ENCODE data around the gene FBXO15. TPM values are rescaled to one million over a fixed set of nuclear protein-coding genes. Genes with fewer than 3 reads are reported as not detected.

FBXO15 gene
- total RNA-seq, 1 donor from 2014 or later, result 0.76 TPM

DNA sequence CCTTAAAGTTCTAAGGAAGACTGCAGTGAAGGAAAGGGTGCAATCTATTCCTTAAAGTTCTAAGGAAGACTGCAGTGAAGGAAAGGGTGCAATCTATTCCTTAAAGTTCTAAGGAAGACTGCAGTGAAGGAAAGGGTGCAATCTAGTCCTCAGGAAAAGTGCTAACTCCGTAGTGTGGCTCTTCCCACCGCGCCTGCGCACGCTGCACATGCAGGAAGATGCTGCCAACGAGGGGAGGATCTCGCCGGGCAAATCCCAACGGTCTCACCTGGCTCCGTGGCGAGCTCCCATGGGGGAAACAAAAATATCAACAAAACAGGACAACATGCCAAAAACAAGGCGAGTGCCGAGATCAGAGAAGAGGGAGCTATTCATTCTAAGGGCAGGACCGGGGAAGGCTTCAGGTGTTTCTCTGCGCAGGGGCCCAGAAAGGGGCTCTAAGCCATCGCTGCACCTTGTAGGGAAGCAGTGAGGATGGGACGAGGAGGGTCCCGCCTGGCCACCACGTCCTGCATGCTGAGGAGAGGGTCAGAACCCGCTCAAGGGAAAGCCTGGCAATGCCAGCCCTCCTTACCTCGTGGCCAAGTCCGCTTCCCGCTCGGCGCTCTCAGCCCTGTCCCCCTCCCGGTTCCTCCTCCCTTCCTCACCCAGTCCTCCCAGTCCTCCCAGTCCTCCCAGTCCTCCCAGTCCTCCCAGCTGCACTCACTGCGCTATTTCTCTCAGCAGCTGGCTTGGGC lies 25.2 kb upstream of the FBXO15 start:
- Mint-ChIP-seq H3K4me1 (ENCODE audit: low read depth, unreplicated experiment) (peaks cover 18% of the 10 kb centered on the region), H3K36me3 (ENCODE audit: unreplicated experiment) (peaks cover 8% of the 10 kb centered on the region), H3K9me3 (ENCODE audit: unreplicated experiment) (peaks cover 9% of the 10 kb centered on the region), H3K27me3 (ENCODE audit: unreplicated experiment) (no peaks in the 10 kb centered on the region), H3K27ac (ENCODE audit: unreplicated experiment) (no peak overlapping the region), H3K4me3 (ENCODE audit: unreplicated experiment) (no peak overlapping the region)
- TF ChIP-seq, protein P1, sequence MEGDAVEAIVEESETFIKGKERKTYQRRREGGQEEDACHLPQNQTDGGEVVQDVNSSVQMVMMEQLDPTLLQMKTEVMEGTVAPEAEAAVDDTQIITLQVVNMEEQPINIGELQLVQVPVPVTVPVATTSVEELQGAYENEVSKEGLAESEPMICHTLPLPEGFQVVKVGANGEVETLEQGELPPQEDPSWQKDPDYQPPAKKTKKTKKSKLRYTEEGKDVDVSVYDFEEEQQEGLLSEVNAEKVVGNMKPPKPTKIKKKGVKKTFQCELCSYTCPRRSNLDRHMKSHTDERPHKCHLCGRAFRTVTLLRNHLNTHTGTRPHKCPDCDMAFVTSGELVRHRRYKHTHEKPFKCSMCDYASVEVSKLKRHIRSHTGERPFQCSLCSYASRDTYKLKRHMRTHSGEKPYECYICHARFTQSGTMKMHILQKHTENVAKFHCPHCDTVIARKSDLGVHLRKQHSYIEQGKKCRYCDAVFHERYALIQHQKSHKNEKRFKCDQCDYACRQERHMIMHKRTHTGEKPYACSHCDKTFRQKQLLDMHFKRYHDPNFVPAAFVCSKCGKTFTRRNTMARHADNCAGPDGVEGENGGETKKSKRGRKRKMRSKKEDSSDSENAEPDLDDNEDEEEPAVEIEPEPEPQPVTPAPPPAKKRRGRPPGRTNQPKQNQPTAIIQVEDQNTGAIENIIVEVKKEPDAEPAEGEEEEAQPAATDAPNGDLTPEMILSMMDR (IDR thresholded peaks at IDR 0.05; ENCODE audit: partially characterized antibody, unreplicated experiment), result no peak
- no peak for DNase-seq

DNA sequence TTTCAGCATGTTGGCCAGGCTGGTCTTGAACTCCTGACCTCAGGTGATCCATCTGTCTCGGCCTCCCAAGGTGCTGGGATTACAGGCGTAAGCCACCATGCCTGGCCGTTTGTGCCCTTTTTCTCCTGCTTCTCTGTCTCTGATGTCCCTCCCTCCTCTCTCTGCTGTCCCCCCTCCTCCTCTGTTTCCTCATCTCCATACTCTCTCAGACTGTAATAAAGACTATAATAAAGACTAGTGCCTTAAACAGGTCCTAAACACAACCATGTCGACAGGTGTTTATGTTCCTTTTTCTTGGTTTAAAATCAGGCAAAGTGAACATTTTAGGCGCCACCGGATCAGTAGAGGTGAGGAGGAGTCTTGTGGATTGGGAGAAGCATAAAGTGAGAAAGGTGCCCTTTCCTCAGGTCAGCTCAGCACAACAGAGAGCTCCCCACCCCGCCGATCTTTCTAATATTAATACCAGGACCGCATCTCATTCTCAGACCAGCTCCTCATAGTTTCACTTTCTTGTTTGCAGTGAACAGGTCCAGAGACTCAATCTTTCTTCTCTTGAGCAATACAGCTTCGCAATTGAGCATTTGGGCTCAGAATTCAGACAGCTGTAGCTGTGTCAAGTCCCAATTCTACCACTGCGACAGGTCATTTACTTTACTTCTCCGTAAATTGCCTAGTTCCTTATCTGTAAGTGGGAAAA lies 24.4 kb upstream of the FBXO15 start:
- no peak for DNase-seq
- TF ChIP-seq, protein P1 (IDR thresholded peaks at IDR 0.05; ENCODE audit: partially characterized antibody, unreplicated experiment), result no peak
- Mint-ChIP-seq H3K4me3 (ENCODE audit: unreplicated experiment) (no peak overlapping the region), H3K27me3 (ENCODE audit: unreplicated experiment) (no peaks in the 10 kb centered on the region), H3K36me3 (ENCODE audit: unreplicated experiment) (peaks cover 8% of the 10 kb centered on the region), H3K4me1 (ENCODE audit: low read depth, unreplicated experiment) (peaks cover 12% of the 10 kb centered on the region), H3K9me3 (ENCODE audit: unreplicated experiment) (peaks cover 9% of the 10 kb centered on the region), H3K27ac (ENCODE audit: unreplicated experiment) (no peak overlapping the region)

DNA sequence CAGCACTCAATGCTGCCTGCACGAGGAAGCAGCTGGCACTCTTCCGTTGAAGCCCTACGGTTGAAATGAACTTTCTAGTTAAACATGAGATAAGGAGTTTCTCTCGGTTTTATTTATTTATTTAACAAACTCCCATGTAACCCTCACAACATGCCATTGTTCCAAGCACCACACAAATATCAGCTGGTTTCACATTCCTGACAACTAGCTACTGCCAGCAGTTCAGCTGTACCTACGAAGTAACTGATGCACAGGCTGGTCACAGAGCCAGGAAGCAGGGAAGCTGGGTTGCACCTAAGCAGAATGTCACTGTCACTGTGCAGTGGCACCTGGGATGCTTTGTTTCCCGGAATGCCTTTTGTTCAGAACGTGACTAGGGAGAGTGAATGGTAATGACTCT lies 18.8 kb upstream of the FBXO15 start:
- DNase-seq, result no peak
- Mint-ChIP-seq H3K4me3 (ENCODE audit: unreplicated experiment) (no peak overlapping the region), H3K27me3 (ENCODE audit: unreplicated experiment) (no peaks in the 10 kb centered on the region), H3K27ac (ENCODE audit: unreplicated experiment) (no peak overlapping the region), H3K9me3 (ENCODE audit: unreplicated experiment) (peaks cover 2% of the 10 kb centered on the region), H3K36me3 (ENCODE audit: unreplicated experiment) (peaks cover 5% of the 10 kb centered on the region), H3K4me1 (ENCODE audit: low read depth, unreplicated experiment) (no peaks in the 10 kb centered on the region)
- TF ChIP-seq, protein P1 (IDR thresholded peaks at IDR 0.05; ENCODE audit: partially characterized antibody, unreplicated experiment), result no peak

DNA sequence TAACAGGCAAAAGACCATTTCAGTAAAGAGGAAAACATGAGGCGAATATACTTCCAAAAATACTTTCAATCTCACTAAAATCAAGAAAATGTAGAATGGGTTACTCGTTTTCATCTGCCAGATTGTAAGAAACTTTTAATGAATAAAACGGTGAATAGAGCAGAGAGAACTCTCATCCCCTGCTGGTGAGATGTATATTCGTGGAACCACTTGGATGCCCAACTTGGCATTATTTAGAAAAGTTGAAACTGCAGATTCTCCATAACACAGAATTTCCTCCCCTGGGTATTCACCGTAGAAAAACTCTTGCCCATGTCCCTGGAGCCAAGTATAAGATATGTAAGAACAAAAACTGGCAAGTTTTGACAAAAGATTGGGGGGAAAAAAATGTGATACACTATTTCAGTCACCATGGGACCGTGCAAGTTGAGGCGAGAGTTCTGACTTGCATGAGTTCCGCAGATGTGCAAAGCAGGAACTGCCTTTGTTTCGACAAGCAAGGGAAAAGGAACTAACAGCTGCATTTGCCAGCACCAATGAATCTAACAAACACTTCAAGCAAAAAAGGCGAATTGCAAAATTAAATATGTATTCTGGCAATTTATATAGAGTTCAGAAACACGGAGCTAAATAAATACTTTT lies 15.5 kb upstream of the FBXO15 start:
- Mint-ChIP-seq H3K9me3 (ENCODE audit: unreplicated experiment) (no peaks in the 10 kb centered on the region), H3K4me1 (ENCODE audit: low read depth, unreplicated experiment) (no peaks in the 10 kb centered on the region), H3K4me3 (ENCODE audit: unreplicated experiment) (no peak overlapping the region), H3K27ac (ENCODE audit: unreplicated experiment) (no peak overlapping the region), H3K27me3 (ENCODE audit: unreplicated experiment) (no peaks in the 10 kb centered on the region), H3K36me3 (ENCODE audit: unreplicated experiment) (peaks cover 5% of the 10 kb centered on the region)
- no peak for DNase-seq
- TF ChIP-seq, protein P1 (IDR thresholded peaks at IDR 0.05; ENCODE audit: partially characterized antibody, unreplicated experiment), result peak; percentile 22

All from glutamatergic neuron (in vitro differentiated cells).